Measurements from ENCODE around the gene PAPOLB.

PAPOLB gene

GRCh38 chr7:4883372-4884144 lies 21.7 kb upstream of the PAPOLB start, which contains the start of gene RADIL:
RADIL (minus strand) TSS chr7:4883716; CDS start chr7:4878139, 5,577 bp downstream.
- peak; percentile 100 for DNase-seq (ENCODE audit: insufficient read length, low spot score)
- peak; percentile 75 for TF ChIP-seq POLR2A (IDR thresholded peaks at IDR 0.05; ENCODE audit: low read depth, low read length)
- no peak for FAIRE-seq

DNA sequence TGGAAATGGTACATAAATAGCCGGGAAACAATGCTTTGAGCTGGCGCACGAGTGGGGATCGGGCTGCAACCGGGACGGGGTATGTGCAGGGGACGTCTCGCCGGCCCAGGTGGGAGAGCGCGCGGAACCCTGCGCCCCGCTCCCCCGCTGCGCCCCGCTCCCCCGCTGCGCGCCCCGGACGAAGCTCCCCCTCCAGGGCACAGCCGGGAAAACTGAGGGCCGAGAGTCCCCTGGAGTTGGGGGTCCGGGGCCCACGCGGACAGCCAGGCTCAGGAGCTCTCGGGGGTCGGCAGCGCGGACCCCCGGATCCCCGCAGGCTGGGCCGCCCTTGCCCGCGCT lies 21.2 kb upstream of the PAPOLB start:
- FAIRE-seq (no peak), DNase-seq (ENCODE audit: insufficient read length, low spot score) (no peak)
- no peak for TF ChIP-seq POLR2A (IDR thresholded peaks at IDR 0.05; ENCODE audit: low read depth, low read length)

- no peak for DNase-seq (ENCODE audit: insufficient read length, low spot score)
Observed at GRCh38 chr7:4882169-4883032, 20.6 kb upstream of the PAPOLB start.

GRCh38 chr7:4880218-4880617 lies 18.4 kb upstream of the PAPOLB start:
- no peak for DNase-seq (ENCODE audit: insufficient read length, low spot score)

More at GRCh38 chr7:4882169-4883032, 20.6 kb upstream of the PAPOLB start:
- FAIRE-seq, result no peak
- TF ChIP-seq POLR2A (IDR thresholded peaks at IDR 0.05; ENCODE audit: low read depth, low read length), result no peak

DNA sequence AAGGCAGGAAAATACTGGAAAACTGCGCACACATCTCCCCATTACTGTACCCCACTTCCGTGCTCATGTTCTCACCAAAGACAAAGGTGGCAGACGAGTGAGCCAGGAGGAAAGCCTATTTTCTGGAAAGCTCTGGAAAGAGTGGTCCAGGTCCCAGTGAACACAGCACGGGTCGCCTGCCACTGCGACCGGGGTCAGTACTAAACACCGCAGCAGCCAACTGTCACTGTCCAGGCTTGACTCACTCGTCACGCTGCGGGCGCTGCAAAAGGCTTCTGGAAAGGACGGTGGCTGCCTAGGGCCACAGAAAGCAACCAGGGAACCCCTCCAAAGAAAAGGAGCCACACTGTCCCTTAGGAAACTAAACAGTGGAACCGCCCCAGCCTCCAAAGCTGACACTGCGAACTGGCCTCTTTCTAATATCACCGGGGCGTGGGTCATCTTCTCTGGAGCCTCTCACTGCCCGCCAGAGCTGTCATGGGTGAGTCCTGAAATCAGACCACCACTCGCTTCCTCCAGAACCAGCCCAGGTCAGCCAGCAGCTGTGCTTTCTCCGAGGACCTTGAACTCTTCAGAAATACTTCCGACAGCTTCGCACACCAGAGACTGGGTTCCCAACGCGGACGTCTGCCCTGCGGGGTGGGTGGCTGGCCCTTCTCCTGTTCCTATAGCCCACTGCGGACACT lies 17.7 kb upstream of the PAPOLB start:
- TF ChIP-seq POLR2A (IDR thresholded peaks at IDR 0.05; ENCODE audit: low read depth, low read length), result no peak
- DNase-seq (ENCODE audit: insufficient read length, low spot score), result no peak
- FAIRE-seq, result no peak

More at GRCh38 chr7:4880218-4880617, 18.4 kb upstream of the PAPOLB start:
- no peak for TF ChIP-seq POLR2A (IDR thresholded peaks at IDR 0.05; ENCODE audit: low read depth, low read length)
- no peak for FAIRE-seq

- FAIRE-seq, result no peak
- no peak for DNase-seq (ENCODE audit: insufficient read length, low spot score)
- TF ChIP-seq POLR2A (IDR thresholded peaks at IDR 0.05; ENCODE audit: low read depth, low read length), result no peak
Observed at GRCh38 chr7:4878336-4879335, 16.8 kb upstream of the PAPOLB start.

- no peak for TF ChIP-seq POLR2A (IDR thresholded peaks at IDR 0.05; ENCODE audit: low read depth, low read length)
- FAIRE-seq, result no peak
Observed at GRCh38 chr7:4876586-4876985, 14.8 kb upstream of the PAPOLB start.

DNA sequence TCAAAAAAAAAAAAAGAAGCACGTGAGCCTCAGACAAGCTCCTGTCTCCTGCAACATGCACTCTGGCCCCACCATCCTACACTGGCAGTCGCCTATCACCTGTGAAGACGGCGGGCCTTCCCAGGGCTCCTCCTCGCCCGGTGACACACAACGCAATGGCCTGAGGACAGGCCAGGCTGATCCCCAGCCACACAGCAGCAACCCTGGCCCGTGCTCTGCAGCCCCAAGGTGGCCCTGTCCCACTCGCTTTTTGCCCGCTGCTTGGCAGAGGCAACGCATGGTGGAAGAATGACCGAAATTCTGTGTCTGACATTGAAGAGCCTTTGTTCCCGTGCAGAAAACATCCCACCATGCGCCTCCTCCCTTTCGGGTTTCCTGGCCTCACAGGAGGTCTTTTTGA lies 13.6 kb upstream of the PAPOLB start:
- no peak for TF ChIP-seq POLR2A (IDR thresholded peaks at IDR 0.05; ENCODE audit: low read depth, low read length)
- DNase-seq (ENCODE audit: insufficient read length, low spot score) (no peak), FAIRE-seq (no peak)

More at GRCh38 chr7:4876586-4876985, 14.8 kb upstream of the PAPOLB start:
- no peak for DNase-seq (ENCODE audit: insufficient read length, low spot score)

DNA sequence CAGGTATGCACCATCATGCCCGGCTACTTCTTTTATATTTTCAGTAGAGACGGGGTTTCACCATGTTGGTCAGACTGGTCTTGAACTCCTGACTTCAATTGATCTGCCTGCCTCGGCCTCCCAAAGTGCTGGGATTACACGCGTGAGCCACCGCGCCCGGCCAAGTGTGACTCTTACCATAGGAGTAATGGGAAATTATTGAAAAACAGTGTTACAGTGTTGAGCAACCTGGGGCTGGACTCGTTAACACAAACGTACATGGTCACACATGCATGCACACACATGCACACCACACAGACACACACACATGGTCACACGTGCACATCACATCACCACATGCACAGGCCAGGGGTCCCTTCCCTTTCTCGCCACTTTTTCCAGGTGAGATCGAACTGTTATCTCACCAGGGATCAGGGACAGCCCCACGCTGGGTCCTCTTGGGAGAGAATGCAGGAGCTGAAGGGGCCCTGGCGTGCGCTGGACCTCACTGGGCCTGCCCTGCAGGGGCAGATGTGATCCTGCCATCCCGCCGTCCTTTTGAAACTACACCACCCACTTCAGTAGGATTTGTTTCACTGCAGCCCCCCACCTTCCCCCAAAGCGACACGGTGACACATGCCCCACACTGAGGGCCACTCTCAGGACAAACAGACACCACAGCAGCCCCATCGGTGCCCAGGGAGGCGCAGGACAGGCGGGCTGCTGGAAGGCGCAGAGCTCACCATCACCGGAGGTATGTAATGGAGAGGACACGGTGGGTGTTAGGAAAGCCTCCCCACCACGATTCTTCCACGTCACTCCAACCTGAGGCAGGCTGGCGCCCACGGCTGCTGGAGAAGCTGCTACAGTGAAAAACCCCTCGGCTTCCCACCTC lies 11.5 kb upstream of the PAPOLB start:
- no peak for DNase-seq (ENCODE audit: insufficient read length, low spot score)
- TF ChIP-seq POLR2A (IDR thresholded peaks at IDR 0.05; ENCODE audit: low read depth, low read length), result no peak
- FAIRE-seq, result no peak

DNA sequence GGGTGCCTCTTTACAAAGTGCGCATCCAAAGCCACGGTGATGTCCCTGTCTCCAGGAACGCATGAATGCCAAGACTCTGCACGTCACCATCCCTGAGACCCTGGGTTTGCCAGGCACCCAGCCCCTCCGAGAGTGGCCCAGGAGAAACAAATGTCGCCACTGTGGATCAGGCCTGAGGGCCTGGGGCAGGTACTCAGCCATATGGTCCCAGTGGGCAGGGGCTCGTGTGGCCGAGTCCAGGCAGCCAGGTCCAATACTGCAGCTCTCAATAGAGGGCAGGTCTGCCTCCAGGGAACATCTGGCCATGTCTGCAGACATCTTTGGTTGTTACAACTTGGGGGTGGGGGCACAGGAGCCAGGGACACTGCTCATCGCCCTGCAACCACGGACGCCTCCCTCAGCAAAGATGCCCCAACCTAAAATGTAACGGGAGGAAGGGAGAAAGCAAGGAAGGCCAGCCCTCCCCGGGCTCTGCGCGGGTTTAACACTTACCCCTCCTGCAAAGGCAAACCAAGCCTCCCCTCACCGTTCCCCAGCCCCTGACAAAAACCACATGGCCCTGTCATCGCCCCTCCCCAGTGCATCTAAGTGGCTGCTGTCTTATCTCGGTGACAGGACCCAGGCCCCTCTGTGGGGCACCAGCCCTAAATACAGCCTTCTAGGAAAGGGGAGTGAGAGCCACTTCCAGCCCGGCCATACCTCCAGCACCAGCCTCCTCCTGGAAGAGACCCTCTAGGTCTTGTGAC lies 10.3 kb upstream of the PAPOLB start:
- FAIRE-seq, result no peak
- DNase-seq (ENCODE audit: insufficient read length, low spot score), result no peak
- TF ChIP-seq POLR2A (IDR thresholded peaks at IDR 0.05; ENCODE audit: low read depth, low read length), result no peak

DNA sequence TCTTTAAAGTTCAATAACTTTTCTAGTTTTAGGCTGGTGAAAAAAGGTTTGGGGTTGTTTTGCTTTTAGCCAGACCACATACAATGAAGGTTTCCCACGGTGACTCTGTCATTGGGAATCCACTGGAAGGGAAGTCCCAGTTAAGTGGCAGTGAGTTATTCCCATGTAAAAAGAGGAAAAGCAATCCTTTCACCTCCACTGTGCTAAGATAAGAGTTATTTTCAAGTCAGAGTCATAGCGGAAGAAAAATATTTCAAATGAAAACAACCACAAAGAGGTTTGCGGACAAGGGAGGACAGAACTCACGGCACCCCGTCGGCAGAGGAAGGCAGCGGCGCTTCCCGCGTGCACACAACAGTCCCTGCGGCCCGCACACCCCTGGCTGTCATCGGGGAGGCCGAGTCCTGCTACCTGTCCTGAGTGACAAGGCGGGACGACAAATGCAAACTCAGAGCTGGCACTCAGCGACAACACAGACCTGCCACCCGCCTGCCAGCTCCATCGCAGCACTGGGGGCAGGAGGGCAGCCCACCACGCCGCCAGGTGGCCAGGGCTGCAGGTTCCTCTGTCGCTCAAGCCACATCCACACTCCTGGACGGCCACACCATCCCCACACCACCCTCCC lies 9.3 kb upstream of the PAPOLB start:
- no peak for TF ChIP-seq POLR2A (IDR thresholded peaks at IDR 0.05; ENCODE audit: low read depth, low read length)
- FAIRE-seq (no peak), DNase-seq (ENCODE audit: insufficient read length, low spot score) (no peak)
